Liver (tissue), 9 donors: ENCODE data around the gene CIAPIN1. TPM values are rescaled to one million over a fixed set of nuclear protein-coding genes. Genes with fewer than 3 reads are reported as not detected.

Experiments used
- DNase-seq: peaks from one replicate; pipeline ENCODE4 v3.0.0-alpha.2; 2017; ENCODE audit warnings: low spot score
- H3K27ac ChIP-seq, 2 donors: one replicate each; pipeline ENCODE4 v1.7.0; 2013; ENCODE audit warnings: inconsistent platforms in 2 of 2, low read length in 2 of 2, control low read depth in 1 of 2, low read depth in 1 of 2, mild to moderate bottlenecking in 1 of 2
- H3K27me3 ChIP-seq, 4 donors: one replicate each; pipeline versions ENCODE4 v1.6.1 to v1.7.0; 2013; ENCODE audit warnings: low read length in 3 of 4, inconsistent platforms in 1 of 4, mild to moderate bottlenecking in 1 of 4, moderate library complexity in 1 of 4; ENCODE audit not compliant: control insufficient read depth in 4 of 4, insufficient read depth in 4 of 4
- H3K36me3 ChIP-seq, 4 donors: one replicate each; pipeline versions ENCODE4 v1.6.1 to v1.7.0; 2013; ENCODE audit warnings: low read length in 3 of 4, mild to moderate bottlenecking in 3 of 4, low read depth in 1 of 4, moderate library complexity in 1 of 4; ENCODE audit not compliant: control insufficient read depth in 4 of 4, insufficient read depth in 3 of 4
- H3K4me1 ChIP-seq, 4 donors: one replicate each; pipeline versions ENCODE4 v1.6.1 to v1.7.0; 2013; ENCODE audit warnings: low read length in 3 of 4, mild to moderate bottlenecking in 3 of 4, moderate library complexity in 1 of 4; ENCODE audit not compliant: control insufficient read depth in 4 of 4, insufficient read depth in 4 of 4
- H3K4me3 ChIP-seq, 3 donors: one replicate each; pipeline versions ENCODE4 v1.6.1 to v1.7.0; 2013; ENCODE audit warnings: low read length in 3 of 3, control low read depth in 1 of 3, low read depth in 1 of 3, mild to moderate bottlenecking in 1 of 3
- H3K9ac ChIP-seq, 2 donors: one replicate each; pipeline ENCODE4 v1.7.0; 2013; ENCODE audit warnings: low read length in 2 of 2, mild to moderate bottlenecking in 2 of 2, moderate library complexity in 2 of 2, control low read depth in 1 of 2, low read depth in 1 of 2
- H3K9me3 ChIP-seq, 4 donors: one replicate each; pipeline versions ENCODE4 v1.6.1 to v1.7.0; 2013; ENCODE audit warnings: low read length in 3 of 4; ENCODE audit not compliant: control insufficient read depth in 4 of 4
- ATF3 ChIP-seq: IDR thresholded peaks from 2 replicates; pipeline ENCODE4 v1.6.1; 2016; ENCODE audit warnings: antibody characterized with exemption
- CTCF ChIP-seq: fragments of 150-350 bp; IDR thresholded peaks from 2 replicates; pipeline ENCODE4 v1.5.1; 2017; ENCODE audit warnings: improper control_type of control experiment, low read depth, low read length; ENCODE audit not compliant: missing input control
- EGR1 ChIP-seq, 2 donors: IDR thresholded peaks; 2 replicates each; pipeline ENCODE4 v1.6.1; 2016 to 2018; ENCODE audit warnings: antibody characterized with exemption in 2 of 2, low read depth in 2 of 2
- FOXA1 ChIP-seq: IDR thresholded peaks from 2 replicates; pipeline ENCODE4 v1.6.1; 2016; ENCODE audit warnings: antibody characterized with exemption
- FOXA2 ChIP-seq: IDR thresholded peaks from 2 replicates; pipeline ENCODE4 v1.6.1; 2016; ENCODE audit warnings: antibody characterized with exemption
- GABPA ChIP-seq, 2 donors: IDR thresholded peaks in 1 of 2; conservative IDR thresholded peaks in 1 of 2; 2 replicates each; pipeline ENCODE4 v1.6.1; 2016; ENCODE audit warnings: antibody characterized with exemption in 2 of 2, mild to moderate bottlenecking in 1 of 2, moderate library complexity in 1 of 2
- HNF4A ChIP-seq, 2 donors: conservative IDR thresholded peaks; 2 replicates each; pipeline ENCODE4 v1.6.1; 2016; ENCODE audit warnings: antibody characterized with exemption in 2 of 2, mild to moderate bottlenecking in 2 of 2
- HNF4G ChIP-seq: IDR thresholded peaks from 2 replicates; pipeline ENCODE4 v1.6.1; 2016; ENCODE audit warnings: antibody characterized with exemption
- JUND ChIP-seq, 2 donors: IDR thresholded peaks; 2 replicates each; pipeline ENCODE4 v1.6.1; 2016; ENCODE audit warnings: antibody characterized with exemption in 2 of 2
- MAX ChIP-seq: IDR thresholded peaks from 2 replicates; pipeline ENCODE4 v1.6.1; 2016; ENCODE audit warnings: antibody characterized with exemption
- NR2F2 ChIP-seq: IDR thresholded peaks from 2 replicates; pipeline ENCODE4 v1.6.1; 2016; ENCODE audit warnings: antibody characterized with exemption
- RAD21 ChIP-seq, 2 donors: IDR thresholded peaks; 2 replicates each; pipeline ENCODE4 v1.6.1; 2016; ENCODE audit warnings: antibody characterized with exemption in 2 of 2, mild to moderate bottlenecking in 2 of 2
- REST ChIP-seq: IDR thresholded peaks from 2 replicates; pipeline ENCODE4 v1.6.1; 2016; ENCODE audit warnings: antibody characterized with exemption, mild to moderate bottlenecking
- RXRA ChIP-seq, 2 donors: IDR thresholded peaks; 2 replicates each; pipeline ENCODE4 v1.6.1; 2017 to 2018; ENCODE audit warnings: antibody characterized with exemption in 2 of 2, mild to moderate bottlenecking in 1 of 2
- SP1 ChIP-seq: IDR thresholded peaks from 2 replicates; pipeline ENCODE4 v1.6.1; 2018; ENCODE audit warnings: antibody characterized with exemption, mild to moderate bottlenecking
- TAF1 ChIP-seq: conservative IDR thresholded peaks from 2 replicates; pipeline ENCODE4 v1.6.1; 2016; ENCODE audit warnings: antibody characterized with exemption, mild to moderate bottlenecking
- YY1 ChIP-seq: IDR thresholded peaks from 2 replicates; pipeline ENCODE4 v1.6.1; 2016; ENCODE audit warnings: antibody characterized with exemption, mild to moderate bottlenecking
- ZBTB33 ChIP-seq: IDR thresholded peaks from 2 replicates; pipeline ENCODE4 v1.6.1; 2016; ENCODE audit warnings: antibody characterized with exemption
- WGBS: extraction: QIAGEN DNeasy Blood & Tissue Kit; methylation state at CpG from one replicate; pipeline ENCODE4 v1.1.7; 2013; 5-methylcytosine and 5-hydroxymethylcytosine counted together
- polyA plus RNA-seq, 2 donors: library from polyadenylated mRNA; stranded (reverse) in 1 of 2; unstranded in 1 of 2; fragments of 200-250 nt in 1 of 2; fragments of >200 nt in 1 of 2; fragmentation: Nextera tagmentation in 1 of 2; extraction: Ambion mirVana in 1 of 2; gene quantifications; one replicate each; pipeline versions ENCODE4 v1.2.1 to v1.2.3, GENCODE V29; 2013 to 2015
- total RNA-seq, 2 donors: library from RNA; depleted of rRNA; stranded (reverse); fragments of >200 nt; gene quantifications; one replicate each; pipeline ENCODE4 v1.2.3, GENCODE V29; 2014
- donor health status: healthy.
- donor health status: healthy.
- donor health status: healthy.
- donor health status: healthy.
- donor health status: healthy.

The CIAPIN1 gene
- total and polyA plus RNA-seq, 4 donors, result 19.5 to 32.7 (median 23.4) TPM

- DNase-seq, result no peak
Measured at GRCh38 chr16:57403965-57404817, 43.0 kb downstream of the CIAPIN1 start, which contains the start of gene CCL17. TSS of gene CCL17 (plus strand) at chr16:57404767. CDS start at chr16:57413933, 9,166 bp downstream.

More at GRCh38 chr16:57403965-57404817, 43.0 kb downstream of the CIAPIN1 start, which contains the start of gene CCL17:
- Histone ChIP-seq H3K9me3 (no peaks in the 10 kb centered on the region), H3K27ac (no peak within 1 kb of the TSS), H3K9ac (no peak within 1 kb of the TSS), H3K36me3 (no peaks in the 10 kb centered on the region), H3K27me3 (no peaks in the 10 kb centered on the region), H3K4me1 (no peaks in the 10 kb centered on the region), H3K4me3 (no peak within 1 kb of the TSS)
- TF ChIP-seq GABPA (IDR thresholded peaks at IDR 0.05 in 1 of 2, conservative IDR thresholded peaks at IDR 0.05 in 1 of 2) (no peak), EGR1 (IDR thresholded peaks at IDR 0.05; ENCODE audit: low read depth in 2 of 2) (no peak), NR2F2 (no peak), REST (no peak), MAX (no peak), FOXA2 (no peak), ZBTB33 (no peak), TAF1 (no peak), CTCF (no peak), ATF3 (no peak), HNF4G (no peak), YY1 (no peak), RXRA (IDR thresholded peaks at IDR 0.05) (no peak), SP1 (no peak), RAD21 (IDR thresholded peaks at IDR 0.05) (no peak), JUND (IDR thresholded peaks at IDR 0.05) (no peak), FOXA1 (no peak), HNF4A (conservative IDR thresholded peaks at IDR 0.05) (no peak)
- WGBS, result 87% methylated on average over 17 of the region's 17 CpGs
